CD4-positive, alpha-beta T cell treated with Interleukin-1 beta for 1 hour (primary cell): ENCODE data around the gene SPPL2B.

Source experiments
- DNase-seq, 2 donors: peaks; one replicate each; pipeline ENCODE4 v3.0.0-alpha.2; 2020 to 2022

SPPL2B gene

DNA sequence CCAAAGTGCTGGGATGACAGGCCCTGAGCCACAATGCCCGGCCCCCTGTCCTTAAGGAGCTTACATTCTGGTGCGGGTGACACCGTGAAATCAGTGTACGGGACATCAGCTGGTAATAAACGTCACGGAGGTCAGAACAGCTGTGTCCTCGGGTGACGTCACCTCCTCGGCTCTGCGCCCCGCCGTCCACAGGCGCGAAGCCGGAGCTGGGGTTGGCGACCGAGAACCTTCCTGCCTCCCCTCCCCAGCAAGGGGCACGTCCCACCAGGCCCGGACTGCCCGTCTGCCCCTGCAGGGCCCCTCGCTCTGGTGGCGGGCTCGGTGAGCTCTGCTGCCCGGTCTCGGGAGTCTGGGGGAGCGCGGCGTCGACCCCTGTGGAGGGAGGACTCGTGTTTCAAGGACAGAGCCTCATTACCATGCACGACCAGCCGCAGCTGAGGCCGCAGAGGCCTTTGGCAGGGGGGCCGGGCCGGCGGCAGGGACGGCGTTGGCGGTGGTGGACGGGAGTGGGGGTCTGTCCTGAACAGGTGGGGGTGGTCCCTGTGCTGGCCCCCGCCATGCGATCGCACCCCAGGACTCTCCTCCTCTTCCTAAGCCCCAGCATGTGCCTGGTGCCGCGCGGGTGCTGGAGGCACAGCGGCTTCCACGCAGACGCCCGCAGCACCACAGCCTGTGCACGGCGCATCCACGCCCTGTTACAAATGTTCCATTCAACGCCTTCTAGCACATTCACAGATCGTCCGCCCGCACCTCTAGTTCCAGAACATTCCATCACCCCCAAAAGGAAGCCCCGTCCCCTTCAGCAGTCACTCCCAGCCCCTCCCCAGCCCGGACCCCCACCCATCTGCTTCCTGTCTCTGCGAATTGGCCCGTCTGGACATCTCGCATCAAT lies 25.9 kb upstream of the SPPL2B start:
- DNase-seq, result peak in 1 of 2 donors; percentile 68

DNA sequence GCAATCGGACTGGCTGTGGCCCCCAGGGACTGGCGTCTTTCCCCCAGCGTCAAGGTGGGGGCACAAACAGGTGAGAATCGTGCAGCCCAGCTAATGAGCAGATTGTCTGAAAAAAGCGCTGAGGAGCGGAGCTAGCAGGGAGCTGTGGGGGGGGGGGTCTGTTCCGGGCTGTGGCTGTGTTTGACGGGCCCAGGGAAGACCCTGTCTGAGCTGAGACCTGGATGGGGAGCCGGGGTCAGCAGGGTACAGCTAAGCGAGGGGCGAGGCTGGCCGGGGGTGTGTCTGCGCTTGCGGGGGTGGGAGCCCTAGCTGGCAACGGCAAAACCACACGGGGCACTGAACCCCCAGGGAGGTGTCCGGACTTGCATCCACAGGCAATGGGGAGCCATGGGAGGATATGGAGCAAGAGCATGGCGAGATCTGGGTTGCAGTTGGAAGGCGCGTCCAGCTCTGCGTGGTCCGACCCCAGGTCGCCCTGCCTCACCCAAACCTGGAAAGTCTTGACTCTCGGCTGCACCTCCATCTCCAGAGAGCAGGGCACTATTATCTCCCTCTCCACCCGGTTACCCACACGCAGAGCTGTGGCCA lies 25.2 kb upstream of the SPPL2B start:
- no peak for DNase-seq

DNA sequence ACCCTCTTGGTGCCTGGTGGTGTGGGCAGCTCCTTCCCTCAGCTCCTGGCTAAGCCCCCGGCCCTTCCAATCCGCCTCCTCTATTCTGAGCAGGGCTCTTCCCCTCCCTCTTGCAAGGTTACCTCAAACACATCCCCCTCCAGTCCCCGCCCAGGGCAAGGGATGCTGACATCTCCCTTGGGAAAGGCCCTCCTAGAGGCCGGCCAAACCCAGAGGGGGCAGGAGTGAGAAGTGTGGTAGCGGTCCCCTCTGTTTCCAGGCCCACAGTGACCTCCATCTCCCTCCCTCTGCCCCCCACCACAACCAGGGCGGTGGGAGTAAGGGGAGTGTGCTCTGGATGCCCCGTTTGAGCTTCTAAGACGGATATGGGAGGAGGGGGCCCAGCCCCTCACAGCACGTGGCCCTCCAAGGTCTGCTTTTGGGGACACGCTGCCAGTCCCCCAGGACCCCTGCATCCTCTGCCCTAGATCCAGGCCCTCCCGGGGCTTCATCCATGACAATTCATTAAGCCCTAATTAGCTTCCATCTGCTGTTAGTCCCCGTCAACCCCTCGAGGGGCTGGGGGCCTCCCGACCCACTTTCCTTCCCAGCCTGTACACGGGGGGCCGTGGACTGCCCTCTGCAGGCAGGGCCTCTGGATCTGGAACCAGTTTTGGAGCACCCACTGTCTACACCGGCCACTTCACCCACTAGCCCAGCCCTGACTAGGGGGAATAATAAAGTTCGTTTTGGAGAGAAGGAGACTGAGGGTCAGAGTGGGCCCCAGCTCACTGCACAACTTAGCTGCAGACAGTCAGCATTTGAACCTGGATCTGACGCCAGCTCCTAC lies 22.8 kb upstream of the SPPL2B start:
- no peak for DNase-seq

DNA sequence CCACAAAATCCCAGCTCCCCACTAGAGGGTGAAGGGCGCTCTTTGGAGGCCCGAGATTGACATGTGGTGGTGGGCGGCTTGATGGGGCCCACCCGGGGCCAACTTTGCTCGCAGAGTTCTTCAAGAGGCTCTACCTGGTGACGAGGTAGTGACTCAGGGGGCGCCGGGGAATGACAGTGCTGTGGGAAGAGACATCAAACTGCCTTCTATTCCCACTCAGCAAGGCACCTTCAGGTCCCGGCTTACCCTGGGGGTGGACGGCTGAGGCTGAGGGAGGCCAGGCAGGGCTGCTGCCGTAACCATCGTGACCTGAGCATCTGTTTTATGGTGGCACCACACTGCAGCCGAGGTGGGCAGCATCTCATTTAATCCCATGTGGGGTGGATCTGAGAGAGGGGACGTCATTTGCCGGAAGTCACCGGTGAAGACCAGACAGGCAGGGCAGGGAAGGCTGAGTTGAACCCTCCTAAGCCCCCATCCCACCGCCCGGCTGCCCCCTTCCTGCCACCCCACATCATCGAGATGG lies 22.1 kb upstream of the SPPL2B start:
- no peak for DNase-seq

DNA sequence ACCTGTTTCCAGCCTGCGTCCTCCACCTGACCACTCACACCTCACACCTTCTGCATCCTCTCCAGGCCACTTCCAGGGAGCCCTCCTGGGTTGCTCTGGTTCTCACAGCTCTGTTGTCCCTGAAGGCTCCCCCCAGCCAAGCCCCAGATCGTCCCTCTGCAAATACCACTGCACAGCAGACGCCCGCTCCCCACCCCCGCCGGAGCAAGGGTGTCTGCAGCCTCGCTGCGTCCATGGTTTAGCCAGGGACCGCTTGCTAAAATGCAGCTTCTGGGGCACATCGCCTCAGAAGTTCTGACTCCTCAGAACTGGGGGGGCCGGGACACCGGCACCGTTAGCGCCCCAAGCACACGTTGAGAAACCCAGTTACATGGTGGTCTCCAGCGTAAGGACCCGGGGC lies 21.5 kb upstream of the SPPL2B start:
- DNase-seq, result no peak

DNA sequence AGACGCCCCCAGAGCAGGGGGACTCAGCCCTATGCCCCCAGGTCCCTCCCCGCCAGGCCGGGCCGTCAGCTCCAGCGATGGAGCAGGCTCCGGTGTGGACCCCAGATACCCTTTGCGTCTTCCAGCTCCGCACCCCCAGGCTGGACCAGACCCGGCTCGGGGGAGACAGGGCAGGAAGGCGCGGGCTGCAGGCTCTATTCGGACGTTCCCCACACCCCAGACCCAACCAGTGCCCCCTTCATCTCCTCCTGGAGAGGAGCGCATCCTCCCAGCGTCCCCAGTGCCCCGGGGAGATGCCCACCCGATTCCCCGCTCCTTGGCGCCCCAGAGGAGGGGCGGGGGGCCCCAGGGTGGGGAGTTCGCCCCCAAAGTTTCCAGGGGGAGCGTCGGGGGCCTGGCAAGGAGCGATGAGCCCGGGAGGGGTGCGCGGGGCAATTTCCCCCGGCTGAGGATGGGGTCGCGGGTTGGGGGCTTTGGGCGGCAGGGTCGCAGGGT lies 20.9 kb upstream of the SPPL2B start:
- DNase-seq, result no peak

DNA sequence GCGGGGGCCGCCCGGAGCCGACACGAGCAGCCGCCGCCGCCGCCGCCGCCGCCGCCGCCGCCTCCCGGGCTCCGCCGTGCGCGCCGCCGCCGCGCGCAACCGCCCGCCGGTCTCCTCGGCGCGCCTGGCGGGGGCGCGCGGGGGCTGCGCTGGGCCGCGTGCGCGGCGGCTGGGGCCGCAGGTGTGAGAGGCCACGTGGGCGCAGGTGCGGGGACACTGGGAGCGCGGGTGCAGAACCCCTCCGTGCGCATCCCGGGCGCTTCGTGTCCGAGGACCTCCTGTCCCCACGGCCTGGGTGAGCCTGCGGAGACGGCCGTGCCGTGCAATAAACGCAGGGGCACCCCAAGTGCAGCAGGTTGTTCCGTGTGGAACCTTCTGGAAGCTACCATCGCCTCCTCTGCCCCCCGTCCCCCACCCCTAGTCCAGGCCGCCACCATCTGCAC lies 20.3 kb upstream of the SPPL2B start, which contains the start of gene LINGO3:
TSS of gene LINGO3 (minus strand) at position 41 of the 443 bp plus-strand sequence. CDS start 16,378 bp downstream, outside the sequence.
- DNase-seq, result no peak

DNA sequence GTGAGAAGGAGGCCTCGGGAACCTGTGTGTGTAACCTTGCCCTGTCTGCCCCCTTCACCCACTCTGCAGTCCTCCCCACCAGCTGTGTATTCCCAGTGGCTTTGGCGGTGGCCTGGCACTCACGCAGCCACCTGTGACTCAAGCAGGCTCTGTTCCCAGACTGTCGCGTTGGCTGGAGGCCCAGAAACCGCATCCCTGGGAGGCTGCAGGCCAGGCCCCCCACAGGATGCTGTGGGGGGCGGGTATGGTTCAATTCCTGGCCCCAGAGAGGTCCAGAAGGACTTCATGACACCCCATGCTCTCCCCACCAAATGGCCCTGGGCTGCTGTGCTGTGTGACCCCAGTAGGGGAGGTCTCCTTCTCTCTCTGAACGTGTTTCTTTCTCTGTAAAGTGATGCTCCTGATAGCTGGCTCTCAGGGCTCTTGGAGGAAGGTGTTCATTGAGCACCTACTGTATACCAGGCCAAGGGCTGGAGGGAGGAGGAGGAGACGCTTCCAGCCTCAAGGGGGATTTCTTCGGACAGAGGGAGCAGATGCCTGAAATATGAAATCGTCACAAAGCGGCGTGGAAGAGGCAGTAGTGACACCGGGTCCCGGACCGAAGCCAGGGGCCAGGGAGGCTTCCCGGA lies 18.6 kb upstream of the SPPL2B start:
- DNase-seq, result no peak

DNA sequence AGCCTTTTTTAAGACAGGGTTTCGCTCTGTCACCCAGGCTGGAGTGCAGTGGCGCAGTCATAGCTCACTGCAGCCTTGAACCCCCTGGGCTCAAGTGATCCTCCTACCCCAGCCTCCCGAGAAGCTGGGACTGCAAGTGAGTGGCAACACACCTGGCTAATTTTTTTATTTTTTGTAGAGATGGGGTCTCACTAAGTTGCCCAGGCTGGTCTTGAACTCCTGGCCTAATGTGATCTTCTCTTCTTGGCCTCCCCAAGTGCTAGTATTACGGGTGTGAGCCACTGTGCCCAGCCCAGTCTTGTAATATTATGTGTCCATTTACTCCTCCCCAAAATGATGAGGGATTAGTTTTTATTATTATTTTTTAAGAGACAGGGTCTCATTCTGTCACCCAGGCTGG lies 17.4 kb upstream of the SPPL2B start:
- no peak for DNase-seq

DNA sequence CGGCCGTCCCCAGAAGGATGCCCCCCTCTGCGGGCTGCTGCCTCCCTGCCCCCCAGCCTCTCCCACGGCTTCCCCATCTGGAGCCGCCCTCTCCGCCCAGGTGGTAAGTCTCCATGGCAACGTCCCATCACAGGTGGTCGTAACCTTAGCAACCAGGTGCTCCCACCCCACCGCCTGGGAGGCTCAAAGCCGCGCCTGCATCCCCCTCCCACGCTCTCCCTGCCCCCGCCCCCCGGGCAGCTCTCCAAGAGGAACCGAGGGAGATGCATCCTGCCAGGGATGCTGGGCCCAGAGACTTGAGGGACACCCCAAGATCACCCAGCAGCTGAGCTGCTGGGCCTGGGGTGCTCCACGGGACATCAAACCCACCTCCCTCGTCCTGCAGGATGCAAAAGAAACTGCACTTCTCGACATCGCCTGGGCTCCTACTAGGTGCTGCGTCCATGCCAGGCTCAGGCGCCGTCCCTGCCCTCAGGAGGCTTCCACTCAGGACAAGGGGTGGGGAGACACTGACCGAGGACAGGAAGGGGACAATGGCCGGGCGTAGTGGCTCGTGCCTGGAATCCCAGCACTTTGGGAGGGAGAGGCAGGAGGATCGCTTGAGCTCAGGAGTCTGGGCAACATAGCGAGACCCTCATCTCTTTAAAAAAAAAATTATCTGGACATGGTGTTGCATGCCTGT lies 15.5 kb upstream of the SPPL2B start:
- no peak for DNase-seq

DNA sequence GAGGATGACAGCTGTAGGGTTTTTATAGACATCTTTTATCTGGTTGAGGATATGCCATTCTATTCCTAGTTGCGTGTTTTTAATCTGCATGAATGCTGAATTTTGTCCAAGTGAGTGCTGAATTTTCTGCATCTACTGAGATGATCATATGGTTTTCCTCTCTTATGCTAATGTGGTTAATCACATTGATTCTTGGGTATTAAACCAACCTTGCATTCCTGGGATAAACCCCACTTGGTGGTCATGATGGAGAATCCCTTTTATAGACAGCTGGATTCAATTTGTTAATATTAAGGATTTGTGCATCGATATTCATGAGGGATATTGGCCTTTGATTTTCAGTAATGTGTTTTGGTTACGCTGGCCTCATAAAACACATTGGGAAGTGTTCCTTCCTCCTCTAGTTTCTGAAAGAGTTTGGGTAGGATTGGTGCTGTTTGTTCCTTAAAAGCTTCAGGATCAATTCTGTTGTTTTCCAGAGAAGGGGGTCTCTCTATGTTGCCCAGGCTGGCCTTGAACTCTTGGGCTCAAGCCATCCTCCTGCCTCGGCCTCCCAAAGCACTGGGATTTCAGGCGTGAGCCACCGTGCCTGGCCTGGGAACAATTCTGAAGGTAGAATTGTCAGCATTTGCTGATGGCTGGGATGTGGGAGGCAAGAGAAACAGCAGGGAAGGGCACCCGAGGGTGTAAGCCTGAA lies 13.2 kb upstream of the SPPL2B start:
- no peak for DNase-seq

DNA sequence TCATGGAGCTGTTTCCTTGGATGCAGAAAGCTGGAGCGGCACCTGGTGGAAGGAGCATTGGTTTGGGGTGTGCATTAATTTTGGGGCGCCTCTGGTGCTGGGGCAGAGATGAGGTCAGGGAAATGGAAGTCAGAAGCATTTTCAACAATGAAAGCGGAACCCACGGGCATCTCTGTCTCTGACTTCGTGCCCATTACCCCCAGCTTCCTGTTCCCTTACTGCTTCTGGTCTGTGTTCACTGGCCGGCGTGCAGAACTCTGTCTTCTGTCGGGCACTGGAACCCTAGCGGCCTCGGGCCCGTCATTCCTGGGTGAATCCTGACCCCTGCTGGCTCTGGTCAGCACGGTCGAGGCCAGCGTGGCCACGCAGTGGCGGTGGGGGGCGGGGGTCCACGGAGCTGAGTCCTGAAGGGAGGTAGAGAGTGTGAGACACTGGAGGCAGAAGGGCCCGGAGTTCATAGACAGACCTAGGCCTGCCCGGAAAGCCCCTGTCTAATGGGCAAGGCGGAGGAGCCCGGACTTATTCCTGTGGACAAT lies 12.6 kb upstream of the SPPL2B start:
- DNase-seq, result peak; percentile 31 to 77

DNA sequence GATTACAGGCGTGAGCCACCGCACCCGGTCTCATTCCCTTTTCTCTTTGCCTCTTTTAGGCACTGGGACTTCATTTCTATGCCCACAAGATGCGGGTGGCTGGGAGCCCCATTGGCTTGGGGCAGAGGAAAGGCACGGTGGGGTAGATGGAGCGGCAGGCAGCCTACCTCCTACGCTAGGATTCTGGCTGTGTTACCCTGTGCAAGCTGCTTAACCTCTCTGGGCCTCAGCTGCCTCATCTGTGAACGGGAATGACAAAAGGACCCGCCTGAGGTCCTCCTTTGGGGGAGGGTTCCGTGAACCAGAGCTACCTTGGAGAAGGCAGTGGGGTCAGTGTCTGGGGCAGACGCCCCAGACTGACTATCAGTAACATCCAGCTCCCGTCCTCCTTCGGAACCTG lies 11.2 kb upstream of the SPPL2B start:
- DNase-seq, result no peak

DNA sequence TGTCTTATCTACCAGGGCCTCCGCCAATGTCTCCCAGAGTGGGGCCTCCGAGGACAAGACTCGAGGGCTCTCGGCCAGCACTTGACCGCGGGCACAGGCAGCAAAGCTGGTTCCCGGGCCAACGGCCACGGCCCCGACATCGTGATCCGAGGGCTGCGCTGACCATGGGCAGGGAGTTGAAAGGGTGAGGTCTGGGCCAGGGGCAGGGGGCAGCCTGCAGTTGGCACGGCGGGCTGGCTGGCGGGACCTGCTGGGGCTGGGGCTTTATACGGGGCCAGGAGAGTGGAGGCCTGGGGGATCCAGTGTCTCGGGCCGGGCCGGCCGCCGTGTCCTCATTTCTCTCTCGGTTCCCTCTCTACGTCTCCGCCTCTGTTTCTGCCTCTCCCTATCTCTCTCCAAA lies 10.7 kb upstream of the SPPL2B start:
- DNase-seq, result no peak

DNA sequence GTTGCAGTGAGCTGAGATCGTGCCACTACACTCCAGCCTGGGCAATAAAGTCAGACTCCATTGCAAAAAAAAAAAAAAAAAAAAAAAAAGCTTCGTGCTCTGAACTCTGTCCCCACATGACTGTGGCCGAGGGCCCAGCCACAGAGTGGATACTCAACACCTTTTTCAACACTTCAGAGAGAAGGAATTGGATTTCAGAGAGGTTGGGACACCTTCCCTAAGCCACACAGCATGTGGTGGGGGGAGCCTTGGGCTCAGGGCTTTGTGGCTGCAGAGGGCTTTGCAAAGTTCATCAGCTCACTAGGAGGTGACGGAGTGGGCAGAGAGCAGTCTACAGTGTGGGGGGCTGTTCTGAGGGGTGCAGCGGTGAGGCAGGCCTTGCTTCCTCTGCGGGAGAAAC lies 9.6 kb upstream of the SPPL2B start:
- DNase-seq, result no peak

DNA sequence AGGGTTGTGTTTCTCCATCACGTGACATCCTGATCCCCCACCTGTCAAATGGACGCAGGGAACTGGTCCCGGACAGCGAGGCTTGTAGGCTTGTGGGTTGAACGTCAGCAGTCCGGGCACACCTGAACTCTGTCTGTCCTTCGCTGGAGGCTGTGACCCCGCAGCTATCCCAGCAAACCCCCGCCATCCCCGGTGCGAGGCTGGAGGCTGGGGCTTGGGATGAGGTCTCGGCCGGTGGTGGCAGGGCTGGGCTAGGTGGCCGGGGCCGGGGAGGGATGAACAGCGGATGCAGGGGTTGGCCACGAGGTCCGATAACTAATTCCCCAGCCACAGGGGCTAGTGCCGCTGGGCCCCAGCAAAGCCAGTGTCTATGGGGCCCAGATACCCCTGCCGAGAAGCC lies 8.9 kb upstream of the SPPL2B start:
- no peak for DNase-seq

DNA sequence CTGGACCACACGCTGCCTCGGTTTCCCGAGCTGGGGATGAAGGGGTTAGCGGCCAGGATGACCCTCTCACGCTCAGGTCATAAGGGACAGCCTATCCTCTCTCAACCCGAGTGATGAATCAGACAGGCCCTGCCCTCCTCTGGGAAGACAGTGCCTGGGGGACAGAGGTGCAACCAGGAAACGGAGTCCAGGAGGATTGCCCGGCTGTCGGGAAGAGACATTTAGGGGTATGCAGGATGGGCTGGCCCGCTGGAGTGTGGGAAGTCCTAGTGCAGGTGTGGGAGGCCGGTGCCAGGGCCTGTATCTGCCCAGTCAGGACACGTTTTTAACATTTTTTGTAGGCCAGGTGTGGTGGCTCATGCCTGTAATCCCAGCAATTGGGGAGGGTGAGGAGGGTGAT lies 8.4 kb upstream of the SPPL2B start:
- DNase-seq, result no peak

DNA sequence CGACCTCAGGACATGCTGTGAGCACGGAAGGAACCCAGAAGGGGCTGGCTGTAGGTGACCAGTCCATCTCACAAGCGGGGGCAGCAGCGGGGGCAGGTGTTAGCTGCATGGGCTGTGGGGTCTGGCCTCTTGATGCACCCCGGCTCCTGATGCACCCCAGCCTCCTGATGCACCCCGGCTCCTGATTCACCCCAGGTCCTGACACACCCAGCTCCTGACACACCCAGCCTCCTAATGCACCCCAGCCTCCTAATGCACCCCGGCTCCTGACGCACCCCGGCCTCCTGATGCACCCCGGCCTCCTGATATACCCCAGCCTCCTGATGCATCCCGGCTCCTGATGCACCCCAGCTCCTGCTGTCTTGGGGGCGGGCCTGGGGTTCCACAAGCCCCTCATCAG lies 7.5 kb upstream of the SPPL2B start:
- no peak for DNase-seq

DNA sequence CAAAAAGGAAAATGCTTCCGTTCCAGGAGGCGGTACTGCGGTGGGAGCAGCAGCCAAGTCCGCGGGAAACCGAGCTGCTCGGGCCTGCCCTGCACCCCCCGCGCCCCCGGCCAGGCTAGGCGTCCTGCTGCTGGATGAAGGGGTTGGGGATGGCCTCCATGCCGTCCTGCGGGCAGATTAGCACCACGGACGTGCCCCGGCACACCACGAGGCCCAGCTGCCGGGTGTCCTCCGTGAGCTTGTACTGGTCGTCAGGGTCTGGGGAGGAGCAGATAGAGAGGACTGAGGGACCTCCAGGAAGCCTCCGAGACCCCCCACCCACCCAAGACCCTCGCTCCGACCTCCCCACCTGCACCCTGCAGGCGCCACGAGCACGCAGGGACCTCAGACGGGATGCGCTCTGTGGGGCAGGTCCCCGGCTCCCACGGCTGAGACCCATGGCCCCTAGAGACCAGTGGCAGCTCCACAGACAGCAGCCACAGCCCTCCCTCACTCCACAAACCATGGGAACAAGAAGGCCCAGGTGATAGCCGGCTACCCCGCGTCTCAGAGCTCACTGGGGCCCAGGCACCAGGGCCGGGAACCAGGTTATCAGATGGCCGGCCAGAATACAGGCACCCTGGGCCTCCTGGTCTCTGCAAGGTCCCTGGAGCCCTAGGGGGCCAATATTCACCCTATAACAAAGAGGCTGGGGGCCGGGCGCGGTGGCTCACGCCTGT lies 6.8 kb upstream of the SPPL2B start:
- DNase-seq, result no peak

DNA sequence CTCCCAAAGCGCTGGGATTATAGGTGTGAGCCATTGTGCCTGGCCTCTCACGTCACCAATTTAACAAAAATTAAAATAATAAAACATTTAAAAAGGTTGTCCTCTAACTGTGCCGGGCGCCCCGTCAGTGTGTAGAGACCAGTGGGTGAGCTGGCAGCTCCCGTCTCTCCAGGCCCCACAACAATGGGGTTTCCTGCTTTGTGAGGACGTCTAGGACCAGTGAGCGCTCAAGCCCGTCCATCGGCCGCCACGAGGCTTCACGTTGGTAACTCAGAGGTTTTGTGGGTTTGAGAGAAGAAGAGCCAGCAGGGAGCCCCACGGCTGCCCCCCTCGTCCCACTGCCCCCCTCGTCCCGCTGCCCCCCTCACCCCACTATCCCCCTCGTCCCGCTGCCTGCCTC lies 4.8 kb upstream of the SPPL2B start:
- no peak for DNase-seq
